Body of pancreas (tissue), 4 donors: ENCODE data around the gene SPNS3. TPM values are rescaled to one million over a fixed set of nuclear protein-coding genes. Genes with fewer than 3 reads are reported as not detected.

ENCODE experiments used
- ATAC-seq: fragments of 150-250 bp; one replicate; pipeline ENCODE4 v1.9.1; 2016
- DNase-seq, 4 donors: peaks; one replicate each; pipeline ENCODE4 v3.0.0-alpha.2; 2019
- H3K27ac ChIP-seq, 4 donors: fragments of 200-600 bp; sonication (generic); 1 replicate in 3 of 4; 2 replicates in 1 of 4; pipeline versions ENCODE4 v1.5.1 to v1.6.1; 2016 to 2019; ENCODE audit warnings: mild to moderate bottlenecking in 1 of 4, mixed read lengths in 1 of 4, moderate library complexity in 1 of 4
- H3K27me3 ChIP-seq, 2 donors: fragments of 200-600 bp; sonication (generic); one replicate each; pipeline ENCODE4 v1.6.0; 2016; ENCODE audit warnings: mild to moderate bottlenecking in 1 of 2
- H3K36me3 ChIP-seq, 2 donors: fragments of 200-600 bp; sonication (generic); replicated peaks in 1 of 2; 2 replicates each; pipeline ENCODE4 v1.5.1; 2016; ENCODE audit warnings: low read depth in 2 of 2; ENCODE audit not compliant: insufficient read depth in 1 of 2
- H3K4me1 ChIP-seq: fragments of 200-600 bp; sonication (generic); one replicate; pipeline ENCODE4 v1.6.0; 2016
- H3K4me3 ChIP-seq, 2 donors: fragments of 200-600 bp; sonication (generic); 1 replicate in 1 of 2; 2 replicates in 1 of 2; pipeline ENCODE4 v1.5.1; 2016 to 2019
- H3K9me3 ChIP-seq, 3 donors: fragments of 200-600 bp; sonication (generic); 1 replicate in 2 of 3; 2 replicates in 1 of 3; pipeline ENCODE4 v1.5.1; 2016
- CTCF ChIP-seq, 7 experiments: fragments of 450-650 bp in 4 of 7; fragments of 200-600 bp in 3 of 7; sonication (generic) in 3 of 7; IDR thresholded peaks; one replicate each; pipeline ENCODE4 v1.5.1; 2016 to 2019; ENCODE audit warnings: antibody characterized with exemption in 7 of 7
- POLR2A ChIP-seq, 3 donors: fragments of 450-650 bp; IDR thresholded peaks; one replicate each; pipeline ENCODE4 v1.6.1; 2016; ENCODE audit warnings: antibody characterized with exemption in 3 of 3, mild to moderate bottlenecking in 2 of 3
- WGBS, 2 donors: methylation state at CpG; one replicate each; pipeline ENCODE4 v1.1.5; 2017; 5-methylcytosine and 5-hydroxymethylcytosine counted together
- intact Hi-C: fragments of 100-400 bp; cut with DNase I; formaldehyde crosslinking; loops from one replicate; pipeline ENCODE4 v1.15.1; 2023
- total RNA-seq, 2 donors: library from RNA; depleted of rRNA; stranded (reverse); fragments of >200 nt; gene quantifications; one replicate each; pipeline ENCODE4 v1.1.0, GENCODE V29; 2016

SPNS3 gene
- total RNA-seq, 2 donors from 2014 or later = not detected

- no peak for ATAC-seq
- H3K9me3 ChIP-seq = no peaks in the 10 kb centered on the region
- TF ChIP-seq POLR2A (IDR thresholded peaks at IDR 0.05) (no peak), CTCF (IDR thresholded peaks at IDR 0.05) (no peak)
- no peak overlapping the region for H3K27ac ChIP-seq
- H3K4me1 ChIP-seq = peaks cover 37% of the 10 kb centered on the region
- WGBS, 2 donors = 82 to 90% methylated on average over 8 of the region's 8 CpGs
- H3K27me3 ChIP-seq = no peaks in the 10 kb centered on the region
- intact Hi-C loops = no loop called here
- no peaks in the 10 kb centered on the region for H3K36me3 ChIP-seq
- DNase-seq = no peak
- H3K4me3 ChIP-seq = no peak overlapping the region
These were observed 90.2 kb downstream of the SPNS3 start for GRCh38 chr17:4523946-4524345.

- intact Hi-C loops = no loop called here
- DNase-seq (no peak), ATAC-seq (no peak)
- Histone ChIP-seq H3K27ac (no peak overlapping the region), H3K27me3 (no peaks in the 10 kb centered on the region), H3K9me3 (no peaks in the 10 kb centered on the region), H3K4me3 (no peak overlapping the region), H3K4me1 (peaks cover 18% of the 10 kb centered on the region), H3K36me3 (no peaks in the 10 kb centered on the region)
- no peak for TF ChIP-seq CTCF (IDR thresholded peaks at IDR 0.05)
- TF ChIP-seq POLR2A (IDR thresholded peaks at IDR 0.05) = no peak
- WGBS, 2 donors = 78 to 79% methylated on average over 11 of the region's 11 CpGs
These were observed 92.1 kb downstream of the SPNS3 start for GRCh38 chr17:4525691-4526397.

GRCh38 chr17:4527134-4527533 lies 93.4 kb downstream of the SPNS3 start:
- Histone ChIP-seq H3K4me1 (peaks cover 6% of the 10 kb centered on the region), H3K27ac (no peak overlapping the region), H3K4me3 (no peak overlapping the region), H3K9me3 (no peaks in the 10 kb centered on the region), H3K27me3 (no peaks in the 10 kb centered on the region), H3K36me3 (no peaks in the 10 kb centered on the region)
- ATAC-seq (no peak), DNase-seq (no peak)
- WGBS, 2 donors = 72 to 73% methylated on average over 1 of the region's 1 CpG
- TF ChIP-seq POLR2A (IDR thresholded peaks at IDR 0.05) = no peak
- TF ChIP-seq CTCF (IDR thresholded peaks at IDR 0.05) = no peak
- intact Hi-C loops = no loop called here

GRCh38 chr17:4527566-4528125 lies 93.9 kb downstream of the SPNS3 start:
- no peak for ATAC-seq
- H3K9me3 ChIP-seq = no peaks in the 10 kb centered on the region
- no peak overlapping the region for H3K4me3 ChIP-seq
- intact Hi-C loops = no loop called here
- no peaks in the 10 kb centered on the region for H3K27me3 ChIP-seq
- H3K27ac ChIP-seq = no peak overlapping the region
- DNase-seq = no peak
- 78 to 79% methylated on average over 12 of the region's 12 CpGs for WGBS, 2 donors
- no peak for TF ChIP-seq POLR2A (IDR thresholded peaks at IDR 0.05)
- TF ChIP-seq CTCF (IDR thresholded peaks at IDR 0.05) = no peak
- H3K36me3 ChIP-seq = no peaks in the 10 kb centered on the region
- H3K4me1 ChIP-seq = peaks cover under 1% of the 10 kb centered on the region
